22Rv1 (cell line): ENCODE results near the gene FGGY.
A peak's percentile ranks its signal among the peaks of the same experiment; 100 is the strongest.

Experiments
- H3K27ac ChIP-seq: fragments of 450-650 bp; 2 replicates; pipeline ENCODE4 v1.5.1; 2017
- CTCF ChIP-seq: fragments of 450-650 bp; IDR thresholded peaks from 2 replicates; pipeline ENCODE4 v1.5.1; 2017; ENCODE audit warnings: mild to moderate bottlenecking
- ZFX ChIP-seq: fragments of 450-650 bp; IDR thresholded peaks from 2 replicates; pipeline ENCODE4 v1.6.1; 2017; ENCODE audit warnings: antibody characterized with exemption, borderline replicate concordance

The FGGY gene

GRCh38 chr1:59776960-59777852 lies 480.3 kb downstream of the FGGY start:
- H3K27ac ChIP-seq = no peak overlapping the region
- 0 out of 2 replicates have a peak, but pooled peaks have one; percentile 9 for TF ChIP-seq CTCF
- TF ChIP-seq ZFX = no peak

GRCh38 chr1:59779949-59780348 lies 483.1 kb downstream of the FGGY start:
- no peak for TF ChIP-seq ZFX
- TF ChIP-seq CTCF = peak; percentile 26; the same call in 1 of the 2 replicates
- H3K27ac ChIP-seq = no peak overlapping the region

DNA sequence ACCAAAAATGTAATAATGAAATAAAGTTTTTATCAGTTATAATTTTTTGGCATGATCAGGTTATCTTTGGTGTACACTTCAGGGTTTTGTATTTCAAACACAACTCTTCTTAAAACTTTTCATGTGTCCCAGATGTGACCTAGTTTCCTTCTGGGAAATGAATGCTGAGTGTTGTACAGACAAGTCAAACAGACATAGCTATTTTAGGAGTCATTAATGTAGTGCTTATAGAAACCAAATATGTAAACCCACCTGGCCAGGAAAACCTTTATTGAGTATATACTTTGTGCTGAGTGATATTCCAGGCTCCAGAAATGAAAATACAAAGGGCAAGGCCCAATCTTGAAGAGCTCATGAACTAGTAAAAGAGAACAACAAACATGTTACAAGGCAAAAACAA lies 491.9 kb downstream of the FGGY start:
- no peak for TF ChIP-seq CTCF
- TF ChIP-seq ZFX = no peak
- H3K27ac ChIP-seq = peak overlapping the region; percentile 54

DNA sequence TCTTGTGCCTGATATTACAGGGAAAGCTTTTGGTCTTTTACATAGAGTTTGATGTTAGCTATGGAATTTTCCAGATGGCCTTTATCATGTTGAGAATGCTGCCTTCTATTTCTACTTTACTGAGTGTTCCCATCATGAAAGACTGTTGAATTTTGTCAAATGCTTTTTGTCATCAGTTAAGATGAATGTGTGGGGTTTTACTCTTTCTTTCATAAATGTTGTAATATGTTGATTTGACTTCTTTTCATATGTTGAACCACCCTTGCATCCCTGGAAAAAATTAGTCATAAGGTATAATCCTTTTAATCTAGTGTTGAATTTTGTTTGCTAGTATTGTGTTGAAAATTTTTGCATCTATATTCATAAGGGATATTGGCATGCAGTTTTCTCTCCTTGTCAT lies 501.7 kb downstream of the FGGY start:
- TF ChIP-seq CTCF = no peak
- no peak overlapping the region for H3K27ac ChIP-seq

- TF ChIP-seq ZFX (no peak), CTCF (no peak)
- no peak overlapping the region for H3K27ac ChIP-seq
Measured at GRCh38 chr1:59803458-59804038, 506.7 kb downstream of the FGGY start.

GRCh38 chr1:59804301-59804700 lies 507.4 kb downstream of the FGGY start:
- no peak for TF ChIP-seq CTCF
- TF ChIP-seq ZFX = no peak
- no peak overlapping the region for H3K27ac ChIP-seq

- no peak overlapping the region for H3K27ac ChIP-seq
- TF ChIP-seq ZFX (no peak), CTCF (no peak)
Measured at GRCh38 chr1:59805554-59805953, 508.7 kb downstream of the FGGY start.
